ENCODE data around the gene NCAM1. TPM values are rescaled to one million over a fixed set of nuclear protein-coding genes. Genes with fewer than 3 reads are reported as not detected.

Gene NCAM1
- total and polyA plus RNA-seq, 2 donors (not counting 3 experiments of a cell fraction or from before 2014, with no cell fraction given) = 0.03 TPM; not detected in 1

DNA sequence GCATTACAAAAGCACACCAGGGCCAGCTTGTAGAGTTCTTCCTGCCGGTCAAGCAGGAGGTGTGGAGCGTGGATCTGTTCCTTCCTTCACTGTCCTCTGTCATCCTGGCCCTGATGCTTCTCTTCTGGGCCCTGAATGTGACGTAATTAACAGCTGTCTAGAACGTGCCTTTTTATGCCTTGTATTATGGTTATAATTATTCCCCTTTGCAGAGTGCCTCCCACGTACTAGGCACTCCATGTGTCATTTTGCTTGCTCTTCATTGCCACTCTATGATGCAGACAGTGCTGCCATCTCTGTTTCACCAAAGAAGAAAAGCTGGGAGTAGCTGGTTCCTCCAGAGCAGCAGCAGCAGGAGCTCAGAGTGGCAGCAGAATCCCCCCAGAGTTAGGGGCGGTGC, 221.1 kb downstream of the NCAM1 start:
- no peaks in the 10 kb centered on the region for H3K27me3 ChIP-seq (ENCODE audit: control insufficient read depth in 2 of 2, insufficient read depth in 2 of 2, low read length in 2 of 2)
- H3K9ac ChIP-seq (replicated peaks; ENCODE audit: extremely low read depth, insufficient read depth, low read length) = no peak overlapping the region
- POLR2A ChIA-PET = no interaction called here
- DNase-seq (ENCODE audit: low read depth, low spot score) (no peak), FAIRE-seq (no peak)
- H3K4me3 ChIP-seq (replicated peaks in 1 of 3; ENCODE audit: insufficient read depth in 1 of 3, low read depth in 1 of 3, low read length in 3 of 3) = no peak overlapping the region
- no peak overlapping the region for H3K4me2 ChIP-seq (ENCODE audit: insufficient read depth, low read length)
- H3K9me1 ChIP-seq (replicated peaks; ENCODE audit: control insufficient read depth, extremely low read depth, insufficient read depth, low read length) = no peaks in the 10 kb centered on the region
- no TSS peak for BruUV-seq (replicated peaks)
- no peaks in the 10 kb centered on the region for H4K20me1 ChIP-seq (replicated peaks; ENCODE audit: control insufficient read depth, extremely low read depth, insufficient read depth, low read length)
- no peaks in the 10 kb centered on the region for H3K4me1 ChIP-seq (ENCODE audit: control insufficient read depth, extremely low read depth, insufficient read depth, low read length)
- TF ChIP-seq POLR2A (IDR thresholded peaks at IDR 0.05; ENCODE audit: low read depth, low read length) (no peak), GATA2 (IDR thresholded peaks at IDR 0.05; ENCODE audit: insufficient read depth, insufficient read length, low read depth, low read length) (no peak), FOS (IDR thresholded peaks at IDR 0.05; ENCODE audit: borderline replicate concordance, insufficient read depth, low read length) (no peak), MYC (IDR thresholded peaks at IDR 0.05; ENCODE audit: low read depth, low read length) (no peak), JUN (IDR thresholded peaks at IDR 0.05; ENCODE audit: borderline replicate concordance, insufficient read depth, insufficient read length, low read depth) (no peak), POLR2AphosphoS5 (IDR thresholded peaks at IDR 0.05; ENCODE audit: insufficient read depth, low read depth, low read length) (no peak), EZH2 (IDR thresholded peaks at IDR 0.05; ENCODE audit: borderline replicate concordance, low read depth, low read length, severe bottlenecking) (no peak)
- TF ChIP-seq, protein P1, sequence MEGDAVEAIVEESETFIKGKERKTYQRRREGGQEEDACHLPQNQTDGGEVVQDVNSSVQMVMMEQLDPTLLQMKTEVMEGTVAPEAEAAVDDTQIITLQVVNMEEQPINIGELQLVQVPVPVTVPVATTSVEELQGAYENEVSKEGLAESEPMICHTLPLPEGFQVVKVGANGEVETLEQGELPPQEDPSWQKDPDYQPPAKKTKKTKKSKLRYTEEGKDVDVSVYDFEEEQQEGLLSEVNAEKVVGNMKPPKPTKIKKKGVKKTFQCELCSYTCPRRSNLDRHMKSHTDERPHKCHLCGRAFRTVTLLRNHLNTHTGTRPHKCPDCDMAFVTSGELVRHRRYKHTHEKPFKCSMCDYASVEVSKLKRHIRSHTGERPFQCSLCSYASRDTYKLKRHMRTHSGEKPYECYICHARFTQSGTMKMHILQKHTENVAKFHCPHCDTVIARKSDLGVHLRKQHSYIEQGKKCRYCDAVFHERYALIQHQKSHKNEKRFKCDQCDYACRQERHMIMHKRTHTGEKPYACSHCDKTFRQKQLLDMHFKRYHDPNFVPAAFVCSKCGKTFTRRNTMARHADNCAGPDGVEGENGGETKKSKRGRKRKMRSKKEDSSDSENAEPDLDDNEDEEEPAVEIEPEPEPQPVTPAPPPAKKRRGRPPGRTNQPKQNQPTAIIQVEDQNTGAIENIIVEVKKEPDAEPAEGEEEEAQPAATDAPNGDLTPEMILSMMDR (IDR thresholded peaks at IDR 0.05; ENCODE audit: extremely low read depth in 1 of 2, insufficient read depth in 1 of 2, low read depth in 1 of 2, low read length in 2 of 2) = no peak
- TF ChIP-seq, protein P2, sequence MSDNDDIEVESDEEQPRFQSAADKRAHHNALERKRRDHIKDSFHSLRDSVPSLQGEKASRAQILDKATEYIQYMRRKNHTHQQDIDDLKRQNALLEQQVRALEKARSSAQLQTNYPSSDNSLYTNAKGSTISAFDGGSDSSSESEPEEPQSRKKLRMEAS (IDR thresholded peaks at IDR 0.05; ENCODE audit: insufficient read depth, insufficient read length) = no peak
- dilution Hi-C loops (cut with MboI; ENCODE audit: extremely low pct_ligation_motif_present, low sequenced_read_pairs) (no loop called here), intact Hi-C loops (cut with micrococcal nuclease) (no loop called here)
- CTCF ChIA-PET = no interaction called here
- no peaks in the 10 kb centered on the region for H3K9me3 ChIP-seq (replicated peaks; ENCODE audit: control insufficient read depth, insufficient read depth, low read length)
- no peaks in the 10 kb centered on the region for H3K79me2 ChIP-seq (ENCODE audit: control insufficient read depth, insufficient read depth, low read length)
- H2AFZ ChIP-seq (ENCODE audit: low read depth, low read length) = no peak overlapping the region
- H3K27ac ChIP-seq (ENCODE audit: insufficient read depth, low read depth, low read length) = no peak overlapping the region
- no peaks in the 10 kb centered on the region for H3K36me3 ChIP-seq (ENCODE audit: control insufficient read depth in 2 of 2, extremely low read depth in 1 of 2, insufficient read depth in 2 of 2, low read length in 2 of 2)

Measured in endothelial cell of umbilical vein (primary cell).